C4-2B (cell line): ENCODE measurements around the gene LSM3.

Experiments used
- H3K27ac ChIP-seq: fragments of 450-650 bp; 2 replicates; pipeline ENCODE4 v1.5.1; 2017
- CTCF ChIP-seq: fragments of 450-650 bp; conservative IDR thresholded peaks from 2 replicates; pipeline ENCODE4 v1.5.1; 2017; ENCODE audit warnings: mild to moderate bottlenecking
- ZFX ChIP-seq: fragments of 450-650 bp; IDR thresholded peaks from 2 replicates; pipeline ENCODE4 v1.6.1; 2017

The LSM3 gene

GRCh38 chr3:14152233-14152962, 26.2 kb upstream of the LSM3 start:
- no peak overlapping the region for H3K27ac ChIP-seq
- TF ChIP-seq ZFX (no peak), CTCF (peak; percentile 40)

GRCh38 chr3:14152963-14153355, 25.7 kb upstream of the LSM3 start:
- TF ChIP-seq CTCF (peak; percentile 15), ZFX (no peak)
- H3K27ac ChIP-seq: no peak overlapping the region

GRCh38 chr3:14153663-14154062, 25.0 kb upstream of the LSM3 start:
- H3K27ac ChIP-seq: no peak overlapping the region
- no peak for TF ChIP-seq ZFX
- no peak for TF ChIP-seq CTCF

GRCh38 chr3:14154276-14154675, 24.3 kb upstream of the LSM3 start:
- TF ChIP-seq CTCF (no peak), ZFX (no peak)
- no peak overlapping the region for H3K27ac ChIP-seq

GRCh38 chr3:14154895-14155440, 23.6 kb upstream of the LSM3 start:
- H3K27ac ChIP-seq: no peak overlapping the region
- TF ChIP-seq CTCF (no peak), ZFX (no peak)

GRCh38 chr3:14156201-14156600, 22.4 kb upstream of the LSM3 start:
- TF ChIP-seq ZFX: no peak
- no peak for TF ChIP-seq CTCF
- H3K27ac ChIP-seq: no peak overlapping the region

- H3K27ac ChIP-seq: no peak overlapping the region
- TF ChIP-seq CTCF (no peak), ZFX (no peak)
These were observed 21.6 kb upstream of the LSM3 start for GRCh38 chr3:14156843-14157561.
